Immature natural killer cell (primary cell): ENCODE measurements around the gene ASPM. TPM values are rescaled to one million over a fixed set of nuclear protein-coding genes. Genes with fewer than 3 reads are reported as not detected.

Experiments used
- DNase-seq, 3 donors: peaks; one replicate each; pipeline ENCODE4 v3.0.0; 2022; ENCODE audit warnings: mixed read lengths in 1 of 3
- H3K27ac Mint-ChIP-seq, 6 donors: one replicate each; pipeline ENCODE4 v1.8.0; 2020; ENCODE audit warnings: mixed read lengths in 6 of 6, mild to moderate bottlenecking in 5 of 6, inconsistent platforms in 4 of 6, moderate library complexity in 3 of 6
- H3K27me3 Mint-ChIP-seq, 3 donors: one replicate each; pipeline ENCODE4 v1.8.0; 2020 to 2021; ENCODE audit warnings: low read depth in 3 of 3, mild to moderate bottlenecking in 3 of 3, mixed read lengths in 3 of 3, moderate library complexity in 3 of 3, inconsistent platforms in 1 of 3
- H3K36me3 Mint-ChIP-seq, 3 donors: one replicate each; pipeline ENCODE4 v1.8.0; 2020; ENCODE audit warnings: mixed read lengths in 3 of 3, inconsistent platforms in 2 of 3, mild to moderate bottlenecking in 2 of 3
- H3K4me1 Mint-ChIP-seq, 2 donors: one replicate each; pipeline ENCODE4 v1.8.0; 2020; ENCODE audit warnings: inconsistent platforms in 2 of 2, mild to moderate bottlenecking in 2 of 2, mixed read lengths in 2 of 2, moderate library complexity in 1 of 2
- H3K4me3 Mint-ChIP-seq, 5 donors: one replicate each; pipeline ENCODE4 v1.8.0; 2020; ENCODE audit warnings: mild to moderate bottlenecking in 5 of 5, mixed read lengths in 5 of 5, inconsistent platforms in 3 of 5, moderate library complexity in 3 of 5
- H3K9me3 Mint-ChIP-seq, 6 donors: one replicate each; pipeline ENCODE4 v1.8.0; 2020; ENCODE audit warnings: mild to moderate bottlenecking in 6 of 6, mixed read lengths in 6 of 6, inconsistent platforms in 4 of 6, moderate library complexity in 3 of 6
- polyA plus RNA-seq, 3 donors: library from polyadenylated mRNA; unstranded; fragments of 300-500 nt; fragmentation: Illumina TruSeq; gene quantifications; one replicate each; pipeline ENCODE4 v1.2.3, GENCODE V29; 2021

The ASPM gene
- polyA plus RNA-seq, 3 donors from 2014 or later = 0.30 TPM; not detected in 2

- H3K9me3 Mint-ChIP-seq = no peaks in the 10 kb centered on the region
- H3K4me1 Mint-ChIP-seq = no peaks in the 10 kb centered on the region
- no peak overlapping the region for H3K27ac Mint-ChIP-seq
- no peak for DNase-seq
- peaks cover 18 to 31% (median 22%) of the 10 kb centered on the region in 3 donors for H3K36me3 Mint-ChIP-seq
- H3K4me3 Mint-ChIP-seq = no peak overlapping the region
- H3K27me3 Mint-ChIP-seq = peaks cover 0 to 4% (median 0%) of the 10 kb centered on the region in 3 donors
Measured at GRCh38 chr1:197159461-197159860, 13.0 kb upstream of the ASPM start.

GRCh38 chr1:197156692-197157091 is 10.2 kb upstream of the ASPM start:
- no peaks in the 10 kb centered on the region for H3K4me1 Mint-ChIP-seq
- peaks cover 0 to 2% (median 0%) of the 10 kb centered on the region in 3 donors for H3K27me3 Mint-ChIP-seq
- no peaks in the 10 kb centered on the region for H3K9me3 Mint-ChIP-seq
- H3K27ac Mint-ChIP-seq = no peak overlapping the region
- DNase-seq = no peak
- no peak overlapping the region for H3K4me3 Mint-ChIP-seq
- H3K36me3 Mint-ChIP-seq = peaks cover 9 to 21% (median 14%) of the 10 kb centered on the region in 3 donors

GRCh38 chr1:197152662-197153061 is 6.2 kb upstream of the ASPM start:
- Mint-ChIP-seq H3K4me1 (no peaks in the 10 kb centered on the region), H3K27me3 (no peaks in the 10 kb centered on the region), H3K27ac (no peak overlapping the region), H3K36me3 (peaks cover 0 to 2% (median 0%) of the 10 kb centered on the region in 3 donors), H3K4me3 (no peak overlapping the region), H3K9me3 (no peaks in the 10 kb centered on the region)
- DNase-seq = no peak

- no peak for DNase-seq
- Mint-ChIP-seq H3K27me3 (peaks cover 3 to 6% (median 6%) of the 10 kb centered on the region in 3 donors), H3K27ac (no peak overlapping the region), H3K4me3 (no peak overlapping the region), H3K36me3 (no peaks in the 10 kb centered on the region), H3K9me3 (no peaks in the 10 kb centered on the region), H3K4me1 (peaks cover 6 to 10% of the 10 kb centered on the region in 2 donors)
Measured at GRCh38 chr1:197151185-197151584, 4.7 kb upstream of the ASPM start.

GRCh38 chr1:197150336-197151005 is 4.0 kb upstream of the ASPM start:
- Mint-ChIP-seq H3K27ac (no peak overlapping the region), H3K4me3 (no peak overlapping the region)

GRCh38 chr1:197149340-197149739 is 2.9 kb upstream of the ASPM start:
- Mint-ChIP-seq H3K4me3 (peak overlapping the region in 1 of 5 donors; percentile 3), H3K27me3 (peaks cover 5 to 6% (median 6%) of the 10 kb centered on the region in 3 donors), H3K27ac (no peak overlapping the region), H3K9me3 (no peaks in the 10 kb centered on the region), H3K4me1 (peaks cover 14 to 25% of the 10 kb centered on the region in 2 donors), H3K36me3 (no peaks in the 10 kb centered on the region)
- no peak for DNase-seq

More at GRCh38 chr1:197150336-197151005, 4.0 kb upstream of the ASPM start:
- H3K9me3 Mint-ChIP-seq = no peaks in the 10 kb centered on the region
- no peaks in the 10 kb centered on the region for H3K36me3 Mint-ChIP-seq
- no peak for DNase-seq
- peaks cover 10 to 17% of the 10 kb centered on the region in 2 donors for H3K4me1 Mint-ChIP-seq
- H3K27me3 Mint-ChIP-seq = peaks cover 5 to 6% (median 6%) of the 10 kb centered on the region in 3 donors

- Mint-ChIP-seq H3K27me3 (peaks cover 5 to 6% (median 6%) of the 10 kb centered on the region in 3 donors), H3K27ac (peak overlapping the region in 3 of 6 donors; percentile 27 to 91 (median 61)), H3K36me3 (no peaks in the 10 kb centered on the region), H3K4me3 (peak overlapping the region; percentile 92 to 99 (median 96)), H3K9me3 (no peaks in the 10 kb centered on the region), H3K4me1 (peaks cover 14 to 36% of the 10 kb centered on the region in 2 donors)
- DNase-seq = peak in 1 of 3 donors; percentile 3
Measured at GRCh38 chr1:197145446-197146024, 934 bp downstream of the ASPM start.

- Mint-ChIP-seq H3K9me3 (no peaks in the 10 kb centered on the region), H3K4me1 (peaks cover 14 to 36% of the 10 kb centered on the region in 2 donors), H3K4me3 (peak overlapping the region; percentile 68 to 97 (median 92)), H3K36me3 (no peaks in the 10 kb centered on the region), H3K27me3 (peaks cover 5 to 6% (median 6%) of the 10 kb centered on the region in 3 donors), H3K27ac (no peak overlapping the region)
- no peak for DNase-seq
Measured at GRCh38 chr1:197144570-197145325, 1.7 kb downstream of the ASPM start.

- H3K27ac Mint-ChIP-seq = no peak overlapping the region
- H3K4me3 Mint-ChIP-seq = no peak overlapping the region
- no peak for DNase-seq
- peaks cover 5 to 6% (median 6%) of the 10 kb centered on the region in 3 donors for H3K27me3 Mint-ChIP-seq
- H3K4me1 Mint-ChIP-seq = peaks cover 14 to 42% of the 10 kb centered on the region in 2 donors
- no peaks in the 10 kb centered on the region for H3K36me3 Mint-ChIP-seq
- no peaks in the 10 kb centered on the region for H3K9me3 Mint-ChIP-seq
Measured at GRCh38 chr1:197143276-197143675, 3.2 kb downstream of the ASPM start.

GRCh38 chr1:197141575-197141974 is 4.9 kb downstream of the ASPM start:
- H3K36me3 Mint-ChIP-seq = no peaks in the 10 kb centered on the region
- H3K9me3 Mint-ChIP-seq = no peaks in the 10 kb centered on the region
- no peak for DNase-seq
- H3K4me3 Mint-ChIP-seq = no peak overlapping the region
- H3K4me1 Mint-ChIP-seq = peaks cover 11 to 36% of the 10 kb centered on the region in 2 donors
- H3K27me3 Mint-ChIP-seq = peaks cover 3 to 4% (median 3%) of the 10 kb centered on the region in 3 donors
- H3K27ac Mint-ChIP-seq = no peak overlapping the region

GRCh38 chr1:197140121-197140520 is 6.3 kb downstream of the ASPM start:
- no peaks in the 10 kb centered on the region for H3K27me3 Mint-ChIP-seq
- no peak overlapping the region for H3K27ac Mint-ChIP-seq
- H3K36me3 Mint-ChIP-seq = no peaks in the 10 kb centered on the region
- H3K4me1 Mint-ChIP-seq = peaks cover 3 to 21% of the 10 kb centered on the region in 2 donors
- no peak overlapping the region for H3K4me3 Mint-ChIP-seq
- no peak for DNase-seq
- H3K9me3 Mint-ChIP-seq = no peaks in the 10 kb centered on the region

- no peak overlapping the region for H3K27ac Mint-ChIP-seq
- peak overlapping the region in 1 of 5 donors; percentile 7 for H3K4me3 Mint-ChIP-seq
- H3K27me3 Mint-ChIP-seq = no peaks in the 10 kb centered on the region
- peaks cover 0 to 17% of the 10 kb centered on the region in 2 donors for H3K4me1 Mint-ChIP-seq
- no peaks in the 10 kb centered on the region for H3K36me3 Mint-ChIP-seq
- DNase-seq = no peak
- no peaks in the 10 kb centered on the region for H3K9me3 Mint-ChIP-seq
Measured at GRCh38 chr1:197139169-197139568, 7.3 kb downstream of the ASPM start.

GRCh38 chr1:197137322-197137721 is 9.1 kb downstream of the ASPM start:
- Mint-ChIP-seq H3K9me3 (no peaks in the 10 kb centered on the region), H3K4me1 (peaks cover 0 to 12% of the 10 kb centered on the region in 2 donors), H3K4me3 (no peak overlapping the region), H3K36me3 (no peaks in the 10 kb centered on the region), H3K27ac (no peak overlapping the region), H3K27me3 (no peaks in the 10 kb centered on the region)
- DNase-seq = no peak
